NCI-H1930 (cell line): ENCODE results near the gene ZNF792.
"Not testable (repeated sequence)": the region's sequence is repeated elsewhere in the genome, so short reads cannot be mapped to it uniquely, and the experiment has no call there.

Source experiments
- DNase-seq, 2 experiments: peaks; one replicate each; lab custom pipeline; 2025; lab: John Stamatoyannopoulos, UW

The ZNF792 gene

DNA sequence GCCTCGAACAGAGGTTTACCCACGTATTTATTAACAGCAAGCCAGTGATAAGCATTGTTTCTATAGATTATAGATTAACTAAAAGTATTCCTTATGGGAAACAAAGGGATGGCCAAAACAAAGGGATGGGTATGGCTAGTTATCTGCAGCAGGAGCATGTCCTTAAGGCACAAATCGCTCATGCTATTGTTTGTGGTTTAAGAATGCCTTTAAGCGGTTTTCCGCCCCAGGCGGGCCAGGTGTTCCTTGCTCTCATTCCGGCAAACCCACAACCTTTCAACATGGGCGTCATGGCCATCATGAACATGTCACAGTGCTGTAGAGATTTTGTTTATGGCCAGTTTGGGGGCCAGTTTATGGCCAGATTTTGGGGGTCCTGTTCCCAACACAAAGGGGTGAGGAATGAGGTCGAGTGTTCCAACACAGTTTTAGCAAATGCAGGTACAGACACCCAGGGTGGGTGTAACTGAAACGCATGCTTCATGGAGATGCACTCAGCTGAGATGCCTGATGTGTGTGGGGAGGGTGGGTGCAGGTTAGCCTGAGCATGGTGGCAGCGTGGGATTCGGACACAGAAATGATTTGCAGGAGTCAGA is 6.3 kb upstream of the ZNF792 start:
- not testable (repeated sequence) for DNase-seq

DNA sequence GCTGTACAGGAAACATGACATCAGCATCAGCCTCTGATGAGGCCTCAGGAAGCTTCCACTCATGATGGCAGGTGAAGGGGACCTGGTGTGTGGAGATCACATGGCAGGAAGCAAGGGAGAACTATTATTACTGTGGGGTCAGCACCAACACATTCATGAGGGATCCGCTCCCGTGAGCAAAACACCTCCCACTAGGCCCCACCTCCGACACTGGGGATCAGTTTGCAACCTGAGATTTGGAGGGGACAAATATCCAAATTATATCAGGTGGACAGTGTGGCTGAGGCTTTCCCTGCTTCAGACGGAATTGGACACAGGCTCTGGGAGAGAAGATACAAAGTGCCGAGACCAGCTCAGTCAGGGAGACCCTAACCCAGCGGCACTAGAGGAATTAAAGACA is 5.7 kb upstream of the ZNF792 start:
- DNase-seq, result no peak

DNA sequence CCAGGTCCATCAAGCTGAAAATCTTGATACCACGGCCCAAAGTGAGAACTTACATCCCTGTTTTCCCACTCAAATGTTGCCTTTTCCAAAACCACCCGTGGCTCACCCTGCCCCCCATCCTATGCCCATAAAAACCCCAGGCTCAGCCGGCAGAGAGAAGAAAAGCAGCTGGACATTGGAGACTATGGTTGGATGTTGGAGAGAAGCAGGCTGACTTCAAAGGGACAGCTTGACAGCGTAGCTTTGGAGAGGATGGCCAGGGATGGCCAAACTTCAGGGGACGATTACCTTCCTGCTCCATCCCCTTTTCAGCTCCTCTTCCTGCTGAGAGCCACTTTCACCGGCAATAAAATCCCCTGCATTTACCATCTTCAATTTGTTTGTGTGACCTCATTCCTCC is 3.5 kb upstream of the ZNF792 start:
- no peak for DNase-seq

DNA sequence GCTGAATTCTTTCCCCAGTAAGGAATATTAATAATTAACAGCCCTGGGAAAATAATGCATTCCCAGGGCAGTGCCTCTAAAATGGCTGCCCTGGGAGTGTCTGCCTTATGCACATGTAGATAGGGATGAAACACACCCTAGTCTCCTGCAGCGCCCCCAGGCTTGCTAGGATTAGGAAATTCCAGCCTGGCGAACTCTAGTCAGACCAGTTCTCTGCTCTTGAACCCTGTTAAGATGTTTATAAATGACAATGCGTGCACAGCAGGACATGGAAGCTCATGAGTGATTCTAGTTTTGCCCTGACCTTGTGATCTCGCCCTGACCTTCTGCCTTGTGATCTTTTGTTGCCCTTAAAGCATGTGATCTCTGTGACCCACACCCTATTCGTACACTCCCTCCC is 1.5 kb upstream of the ZNF792 start:
- not testable (repeated sequence) for DNase-seq

DNA sequence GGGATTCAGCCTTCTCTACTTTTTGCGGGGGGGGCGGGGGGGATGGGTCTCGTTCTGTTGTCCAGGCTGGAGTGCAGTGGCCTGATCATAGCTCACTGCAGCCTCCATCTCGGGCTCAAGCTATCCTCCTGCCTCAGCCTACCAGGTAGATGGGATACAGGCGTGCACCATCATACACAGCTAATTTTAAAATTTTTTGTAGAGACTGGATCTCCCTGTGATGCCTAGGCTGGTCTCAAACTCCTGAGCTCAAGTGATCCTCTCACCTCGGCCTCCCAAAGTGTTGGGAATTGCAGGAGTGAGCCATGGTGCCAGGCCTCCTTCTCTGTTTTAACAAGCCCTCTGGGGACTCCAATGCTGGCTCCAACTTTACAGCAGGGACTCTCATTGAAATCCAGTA is 569 bp upstream of the ZNF792 start:
- DNase-seq, result no peak

DNA sequence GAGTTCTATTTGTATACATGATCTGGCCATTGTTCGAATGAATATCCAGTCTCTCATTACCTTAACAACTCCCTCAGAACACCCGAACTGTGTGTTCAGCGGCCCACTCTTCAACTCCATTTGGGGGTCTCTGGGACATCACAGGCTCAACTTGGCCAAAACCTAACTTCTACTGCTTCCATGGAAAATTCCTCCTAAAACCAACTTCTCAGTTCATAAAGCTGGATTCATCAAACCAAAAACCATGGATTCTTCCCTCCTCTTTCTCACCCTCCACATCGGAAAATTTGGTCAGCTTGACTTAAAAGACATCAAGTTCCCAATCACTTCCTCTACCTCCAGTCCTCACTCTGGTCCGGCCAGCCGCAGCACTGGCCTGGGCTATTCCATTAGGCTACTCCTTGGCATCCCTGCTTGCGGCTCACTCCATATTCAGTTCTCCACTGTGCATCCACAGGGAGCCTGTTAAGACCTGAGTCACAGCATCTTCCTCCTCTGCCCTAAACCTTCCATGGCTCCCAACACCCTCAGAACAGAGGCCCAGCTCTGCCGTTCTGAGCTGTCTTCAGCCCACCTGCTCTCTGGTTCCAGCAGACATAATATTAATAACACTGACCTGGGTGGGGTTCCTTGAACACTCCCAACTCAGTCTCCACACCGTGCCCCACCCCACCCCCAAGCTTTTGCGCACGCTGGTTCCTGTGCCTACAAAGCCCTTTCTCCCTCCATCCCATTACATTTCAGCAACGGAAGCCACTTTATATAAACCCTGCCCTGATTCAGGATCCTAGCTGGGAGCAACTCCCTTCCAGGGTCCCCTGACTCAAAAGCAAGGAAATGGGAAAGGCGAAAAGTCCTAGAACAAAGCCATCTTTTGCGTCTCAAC is 1.1 kb downstream of the ZNF792 start:
- no peak for DNase-seq

DNA sequence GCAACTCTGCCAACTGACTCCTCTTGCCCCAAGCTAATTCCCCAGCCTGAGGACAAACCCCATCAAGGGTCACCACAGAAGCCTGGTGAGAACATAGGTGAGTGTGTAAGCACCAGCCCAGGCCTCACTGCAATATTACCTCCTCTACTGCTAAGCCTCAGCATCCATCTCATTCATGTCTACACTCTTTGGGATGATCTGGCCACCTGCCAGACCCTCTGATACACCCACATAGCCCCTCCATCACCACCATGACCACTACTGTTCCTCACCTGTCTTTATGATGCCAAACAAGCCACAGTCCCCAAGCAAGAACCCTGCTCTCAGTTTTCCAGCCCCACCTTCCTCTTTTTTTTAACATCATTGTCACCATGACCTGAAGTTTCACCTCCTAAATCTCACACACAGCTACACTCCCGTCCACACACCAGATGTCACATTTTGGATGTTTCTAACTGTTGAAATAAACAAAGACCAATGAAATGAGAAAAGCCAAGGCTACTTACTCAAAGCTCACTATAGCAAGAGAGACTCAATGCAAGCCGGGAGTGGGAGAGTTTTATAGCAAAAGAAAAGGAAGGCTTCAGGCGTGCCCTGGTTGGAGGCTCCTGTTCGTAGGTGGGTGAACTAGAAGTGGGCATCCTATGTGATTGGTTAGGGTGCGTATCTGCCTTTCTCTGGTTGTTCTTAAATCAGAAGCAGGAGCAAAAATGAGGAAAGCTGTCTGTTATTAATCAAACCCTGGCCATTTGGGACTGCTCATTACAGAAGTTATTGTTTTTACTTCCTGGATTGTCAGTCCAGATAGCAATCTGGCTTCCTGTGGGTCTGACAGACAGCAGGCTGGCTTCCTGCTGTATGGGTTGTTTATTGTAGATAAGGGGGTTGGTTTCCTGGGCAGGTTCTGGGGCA is 2.0 kb downstream of the ZNF792 start:
- DNase-seq, result no peak

DNA sequence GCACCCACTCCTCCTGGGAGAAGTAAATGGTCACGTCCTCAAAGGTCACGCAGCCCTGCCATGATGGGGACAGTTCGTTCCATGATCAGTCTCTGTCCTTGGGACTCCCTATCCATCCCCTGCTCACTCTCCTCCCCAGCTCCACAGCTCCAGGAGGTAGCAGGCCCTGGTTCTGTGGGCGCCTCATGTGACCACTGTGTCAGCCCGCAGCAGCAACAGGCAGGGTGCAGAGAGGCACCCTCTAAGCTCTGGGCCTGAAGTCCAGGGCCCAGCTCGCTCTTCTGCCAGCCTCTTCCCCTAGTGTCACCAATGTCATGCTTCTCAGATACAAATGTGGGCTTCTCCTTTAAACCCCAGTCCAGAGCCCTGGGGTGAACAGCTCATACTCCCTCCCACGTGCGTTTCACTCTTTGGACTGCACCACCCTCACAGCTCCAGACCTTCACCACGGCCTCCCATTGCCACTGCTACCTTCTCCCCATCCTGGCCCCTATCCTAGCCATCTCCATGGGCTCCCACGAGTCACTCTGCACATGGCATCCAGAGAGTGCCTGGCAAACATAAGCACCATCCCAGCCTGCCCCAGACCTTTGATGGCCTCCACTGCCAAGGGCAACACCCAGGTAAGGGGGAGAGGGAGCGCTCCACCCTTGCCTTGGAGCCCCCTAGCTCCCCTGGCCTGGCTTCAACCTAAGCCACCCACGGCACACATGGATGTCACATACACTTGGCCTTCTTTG is 2.9 kb downstream of the ZNF792 start:
- DNase-seq, result no peak

DNA sequence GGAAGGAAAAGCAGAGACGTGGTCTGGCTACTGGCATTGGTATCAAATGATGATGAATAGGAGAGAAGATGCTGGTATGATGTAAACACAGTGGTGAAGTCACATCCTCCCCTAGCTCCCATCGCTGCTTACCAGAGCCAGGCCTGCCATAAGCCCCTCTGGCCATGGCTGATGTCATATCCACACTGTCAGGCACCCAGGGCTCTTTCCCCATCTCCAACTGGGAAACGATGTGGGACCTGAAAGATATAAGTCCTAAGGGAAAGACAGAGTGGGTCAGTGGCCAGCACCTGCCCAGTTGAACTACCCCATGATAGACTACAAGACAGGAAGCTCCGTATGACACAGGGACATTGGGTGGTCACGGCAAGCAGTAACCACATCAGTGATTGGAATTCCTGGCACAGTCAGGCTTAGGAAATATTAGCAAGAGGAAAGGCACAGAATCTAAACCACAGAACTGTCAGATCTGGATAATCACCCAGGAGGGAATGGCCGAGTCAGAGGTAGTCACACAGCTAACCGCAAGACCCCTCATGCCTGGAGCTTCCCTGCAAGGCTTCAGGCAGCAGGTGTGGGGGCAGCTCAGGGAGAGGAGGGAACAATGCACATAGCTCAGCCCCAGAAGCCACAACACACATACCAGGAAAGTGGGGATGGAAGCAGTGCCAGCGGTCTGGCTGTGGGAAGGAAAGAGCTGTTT is 3.8 kb downstream of the ZNF792 start:
- no peak for DNase-seq

DNA sequence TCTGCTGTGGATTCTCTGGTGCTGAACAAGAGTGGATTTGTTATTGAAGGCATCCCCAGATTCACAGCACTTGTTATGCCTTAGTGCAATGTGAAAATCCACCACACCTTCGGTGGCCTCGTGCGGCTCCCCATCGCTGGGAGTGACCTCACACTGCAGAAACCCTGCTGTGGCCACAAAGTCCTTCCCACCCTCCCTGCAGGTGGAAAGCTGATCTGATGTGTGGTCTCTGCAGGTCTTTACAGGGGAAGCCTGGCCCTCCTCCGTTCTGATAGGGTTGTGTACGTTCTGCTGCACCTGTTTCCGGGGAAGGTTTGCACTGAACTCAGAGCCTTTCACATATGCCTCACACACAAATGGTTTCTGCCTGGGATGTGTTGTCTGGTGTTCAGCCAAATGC is 5.0 kb downstream of the ZNF792 start:
- no peak for DNase-seq

DNA sequence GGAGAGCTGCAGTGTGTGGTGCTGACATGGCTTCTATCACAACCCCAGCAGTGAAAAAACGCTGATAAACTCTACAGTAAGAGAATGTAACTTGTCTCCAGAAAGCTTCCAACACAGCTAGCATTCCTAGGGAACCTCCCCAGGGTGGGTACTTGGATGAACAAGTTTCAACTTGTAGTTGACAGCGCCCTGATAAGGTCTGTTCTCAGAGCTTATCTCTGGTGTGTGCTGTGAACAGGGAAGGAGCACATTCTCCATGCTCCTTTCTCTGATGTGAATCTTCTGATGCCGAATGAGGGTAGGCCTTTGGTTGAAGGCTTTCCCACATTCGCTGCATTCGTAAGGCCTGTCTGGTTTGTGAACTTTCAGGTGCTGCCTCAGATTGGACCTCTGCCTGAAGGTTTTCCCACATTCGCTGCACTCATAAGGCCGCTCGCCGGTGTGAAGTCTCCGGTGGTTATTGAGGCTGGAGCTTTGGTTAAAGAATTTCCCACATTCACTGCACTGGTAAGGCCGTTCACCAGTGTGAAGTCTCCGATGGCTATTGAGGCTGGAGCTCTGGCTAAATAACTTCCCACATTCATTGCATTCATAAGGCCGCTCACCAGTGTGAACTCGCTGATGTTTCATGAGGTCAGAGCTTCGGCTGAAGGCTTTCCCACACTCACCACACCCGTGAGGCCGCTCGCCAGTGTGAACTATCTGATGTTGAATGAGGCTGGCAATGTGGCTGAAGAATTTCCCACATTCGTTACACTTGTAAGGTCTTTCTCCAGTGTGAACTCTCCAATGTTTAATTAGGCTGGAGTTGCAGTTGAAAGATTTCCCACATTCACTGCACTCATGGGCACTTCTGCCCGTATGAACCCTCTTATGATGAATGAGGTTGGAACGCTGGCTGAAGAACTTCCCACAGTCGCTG is 5.9 kb downstream of the ZNF792 start:
- no peak for DNase-seq

DNA sequence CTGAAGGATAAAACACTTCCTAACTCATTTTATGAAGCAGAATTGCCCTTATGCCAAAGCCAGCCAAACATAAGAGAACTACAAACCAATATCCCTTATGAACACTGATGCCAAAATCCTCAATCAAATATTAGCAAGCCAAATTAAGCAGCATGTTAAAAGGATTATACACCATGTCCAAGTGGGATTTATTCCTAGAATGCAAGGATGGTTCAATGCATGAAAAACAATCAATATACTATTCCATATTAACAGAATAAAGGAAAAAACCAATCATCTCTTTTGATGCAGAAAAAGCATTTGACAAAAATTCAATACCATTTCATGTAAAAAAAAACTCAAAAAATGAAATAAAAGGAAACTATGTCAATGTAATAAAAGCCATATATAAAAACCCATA is 10.9 kb downstream of the ZNF792 start:
- no peak for DNase-seq

DNA sequence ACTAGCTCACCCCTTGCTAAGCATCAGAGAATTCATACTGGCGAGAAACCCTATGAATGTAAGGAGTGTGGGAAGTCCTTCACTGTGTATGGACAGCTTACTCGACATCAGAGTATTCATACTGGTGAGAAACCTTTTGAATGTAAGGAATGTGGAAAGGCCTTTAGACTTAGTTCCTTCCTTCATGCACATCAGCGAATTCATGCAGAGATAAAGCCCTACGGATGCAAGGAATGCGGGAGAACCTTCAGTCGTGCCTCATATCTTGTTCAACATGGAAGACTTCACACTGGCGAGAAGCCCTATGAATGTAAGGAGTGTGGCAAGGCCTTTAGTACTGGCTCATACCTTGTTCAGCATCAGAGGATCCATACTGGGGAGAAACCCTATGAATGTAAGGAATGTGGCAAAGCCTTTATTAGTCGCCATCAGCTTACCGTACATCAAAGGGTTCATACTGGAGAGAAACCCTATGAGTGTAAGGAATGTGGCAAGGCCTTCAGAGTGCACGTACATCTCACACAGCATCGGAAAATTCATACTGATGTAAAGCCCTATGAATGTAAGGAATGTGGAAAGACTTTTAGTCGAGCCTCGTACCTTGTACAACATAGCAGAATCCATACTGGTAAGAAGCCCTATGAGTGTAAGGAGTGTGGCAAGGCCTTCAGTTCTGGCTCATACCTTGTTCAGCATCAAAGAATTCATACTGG is 20.0 kb downstream of the ZNF792 start:
- no peak for DNase-seq

DNA sequence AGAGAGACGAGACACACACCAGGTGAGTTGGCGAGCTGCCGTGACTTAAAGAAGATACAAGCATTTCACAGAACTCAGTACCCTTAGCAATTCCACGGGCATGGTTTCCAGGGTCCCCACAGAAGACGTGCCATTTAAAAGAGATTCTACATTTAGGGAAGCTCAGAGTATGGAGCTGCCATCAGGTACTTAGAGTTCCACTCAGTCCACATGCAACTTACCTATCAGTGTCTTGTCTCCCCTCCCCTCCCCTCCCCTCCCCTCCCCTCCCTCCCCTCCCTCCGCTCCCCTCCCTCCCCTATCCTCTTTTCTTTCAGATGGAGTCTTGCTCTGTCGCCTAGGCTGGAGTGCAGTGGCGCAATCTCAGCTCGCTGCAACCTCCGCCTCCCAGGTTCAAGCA is 25.1 kb downstream of the ZNF792 start:
- no peak for DNase-seq

DNA sequence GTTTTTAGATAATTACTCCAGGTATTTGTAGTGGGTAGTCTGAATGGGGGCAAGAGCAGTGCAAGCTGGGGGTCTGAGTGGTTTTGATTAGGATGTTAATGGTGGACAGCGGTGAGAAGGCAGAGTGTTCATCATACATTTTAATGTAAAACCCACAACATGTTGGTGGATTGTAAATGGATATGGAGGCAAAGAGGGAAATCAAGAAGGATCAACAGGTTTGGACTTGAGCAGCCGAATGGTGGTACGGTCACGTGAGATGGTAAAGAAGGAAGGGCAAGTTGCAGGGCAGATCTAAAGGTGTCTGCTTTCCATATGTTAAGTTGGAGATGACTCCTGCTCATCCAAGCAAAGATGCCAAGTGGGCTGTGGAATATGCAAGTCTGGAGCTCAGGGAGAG is 27.8 kb downstream of the ZNF792 start:
- DNase-seq, result no peak

DNA sequence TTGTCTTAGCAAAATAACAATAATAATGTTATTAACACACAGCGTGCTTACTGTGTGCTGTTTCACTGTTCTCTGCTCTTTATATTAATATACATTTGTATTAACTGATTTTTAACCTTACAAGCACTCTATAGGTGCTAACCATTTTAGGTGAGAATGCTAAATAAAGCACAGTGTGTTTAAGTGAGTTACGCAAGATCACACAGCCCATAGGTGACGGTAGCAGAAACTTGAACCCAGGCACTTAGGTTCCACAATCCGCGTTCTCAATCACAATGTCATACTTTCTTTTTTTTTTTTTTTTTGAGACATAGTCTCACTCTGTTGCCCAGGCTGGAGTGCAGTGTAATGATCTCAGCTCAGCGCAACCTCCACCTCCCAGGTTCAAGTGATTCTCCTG is 31.5 kb downstream of the ZNF792 start:
- DNase-seq, result no peak

DNA sequence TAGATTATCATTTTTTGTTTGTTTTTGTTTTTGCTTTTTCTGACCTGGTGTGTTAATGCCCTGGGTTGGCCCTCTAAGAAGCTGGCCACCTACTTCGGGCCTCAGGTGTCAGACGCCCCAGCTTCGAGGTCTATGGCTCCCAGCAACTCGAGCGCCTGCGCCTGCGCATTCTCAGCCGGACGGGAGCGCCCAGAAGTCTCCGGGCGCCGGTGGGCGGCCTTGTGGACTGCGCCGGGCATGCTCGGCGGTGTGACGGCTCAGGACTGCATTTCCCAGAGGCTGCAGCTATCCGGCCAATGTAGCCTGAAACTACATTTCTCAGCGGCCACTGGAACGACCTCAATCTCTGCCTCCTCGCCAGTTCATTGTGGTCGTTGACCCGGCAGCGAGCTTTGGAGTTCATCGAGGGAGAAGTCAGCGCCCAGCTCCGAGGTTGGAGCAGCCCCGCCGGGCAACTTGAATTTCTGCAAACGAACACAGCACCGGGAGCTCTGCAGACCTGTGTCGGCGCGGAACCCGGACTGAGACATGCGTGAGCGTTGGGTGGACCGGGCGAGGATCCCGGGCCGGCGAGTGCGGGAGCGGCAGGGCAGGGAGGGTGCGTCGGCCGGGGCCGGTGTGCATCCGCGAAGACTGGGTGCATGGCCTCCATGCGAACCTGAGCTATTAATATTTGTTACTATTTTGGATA is 37.2 kb downstream of the ZNF792 start, which contains the start of gene ZNF30:
Gene ZNF30 (plus strand): TSS at position 219 of the 691 bp plus-strand sequence. CDS start 3,045 bp downstream, outside the sequence.
- peak; percentile 85 to 89 for DNase-seq

DNA sequence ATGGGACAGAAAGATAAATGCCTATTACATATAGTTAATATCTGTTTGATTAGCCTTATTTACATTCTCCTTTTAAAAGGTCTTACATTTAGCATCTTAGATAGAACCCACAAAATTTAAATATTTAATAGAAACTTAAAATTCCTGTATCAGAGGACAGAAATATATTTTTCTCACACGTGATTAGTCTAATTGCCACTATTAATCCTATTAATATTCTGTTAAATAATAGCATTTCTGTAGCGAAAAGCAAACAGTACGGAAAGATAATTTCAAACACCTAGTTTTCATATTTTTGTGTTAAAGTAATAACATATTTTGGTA is 37.7 kb downstream of the ZNF792 start:
- no peak for DNase-seq

DNA sequence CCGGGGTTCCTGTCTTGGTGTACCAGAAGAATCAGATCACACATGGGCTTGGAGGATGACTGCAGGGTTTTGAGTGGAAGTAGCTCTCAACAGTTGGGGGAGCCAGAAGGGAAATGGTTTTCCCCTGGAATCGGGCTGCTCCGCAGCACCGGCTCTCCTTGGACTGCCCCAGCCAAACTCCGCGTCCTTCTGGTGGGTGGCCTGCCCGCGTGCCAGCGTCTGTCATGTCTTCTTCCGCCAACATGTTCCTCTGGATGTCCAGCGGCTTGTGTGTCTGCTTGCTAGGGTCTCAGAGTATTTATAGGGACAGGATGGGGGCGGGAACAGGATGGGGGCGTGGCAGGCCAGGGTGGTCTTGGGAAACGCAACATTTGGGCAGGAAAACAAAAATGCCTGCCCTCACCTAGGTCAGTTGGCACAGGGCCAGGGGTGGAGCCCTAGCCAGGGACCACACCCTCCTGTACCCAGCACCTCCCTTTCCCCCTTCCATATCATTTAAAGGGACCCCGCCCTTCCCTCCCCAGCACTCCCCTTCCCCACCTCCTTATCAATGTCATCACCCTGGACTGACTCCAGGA is 38.7 kb downstream of the ZNF792 start:
- no peak for DNase-seq
